NCI-H345 treated with DMSO at 0.1 percent for 48 hours (cell line): ENCODE measurements around the gene COL23A1.

Experiments used
- DNase-seq: peaks from one replicate; lab custom pipeline; 2025; ENCODE audit not compliant: unreplicated experiment; lab: John Stamatoyannopoulos, UW

Gene COL23A1

GRCh38 chr5:178557416-178557815 is 32.8 kb downstream of the COL23A1 start:
- DNase-seq, result no peak

DNA sequence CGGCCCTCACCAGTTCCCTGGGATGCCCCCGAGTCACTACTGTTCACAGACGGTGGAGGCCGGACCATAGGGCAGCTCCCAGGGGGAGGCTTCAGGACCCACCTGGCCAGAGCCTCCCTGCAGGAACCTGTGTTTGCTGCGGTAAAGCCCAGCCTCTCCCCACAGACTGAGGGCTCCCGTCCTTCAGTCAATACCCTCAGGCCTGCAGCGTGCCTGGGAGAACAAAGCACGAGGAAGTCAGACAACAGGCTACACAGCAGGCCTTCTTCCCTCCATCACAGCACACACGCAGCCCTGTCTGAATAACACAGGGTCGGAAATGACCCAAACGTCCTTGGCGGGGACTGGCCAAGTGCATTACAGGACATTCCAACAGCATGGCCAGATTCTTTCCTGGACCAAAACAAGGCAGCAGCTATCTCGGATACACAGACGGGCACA is 34.4 kb downstream of the COL23A1 start:
- peak; percentile 9 for DNase-seq

- no peak for DNase-seq
These were observed 35.2 kb downstream of the COL23A1 start for GRCh38 chr5:178555005-178555404.

- DNase-seq, result no peak
These were observed 35.9 kb downstream of the COL23A1 start for GRCh38 chr5:178554311-178554710.

DNA sequence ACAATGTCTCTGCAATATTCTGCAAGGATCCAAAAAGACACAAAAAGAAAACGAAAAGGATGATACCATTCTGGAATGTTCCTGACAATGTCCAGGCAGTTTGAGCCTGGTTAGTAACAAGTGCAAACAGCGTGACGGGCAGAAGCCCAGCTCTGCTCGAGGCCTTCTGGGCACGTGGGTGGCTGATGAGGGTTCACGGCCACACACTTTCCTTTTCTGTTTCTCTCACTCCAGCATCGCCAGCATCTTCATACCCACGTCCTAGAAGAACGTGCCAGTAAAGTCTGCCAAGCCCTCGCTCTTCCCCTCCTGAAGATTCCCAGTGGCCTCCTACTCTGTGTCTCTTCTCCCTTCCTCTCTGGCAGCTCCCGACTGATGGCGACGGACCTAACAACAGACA is 36.7 kb downstream of the COL23A1 start:
- no peak for DNase-seq

- DNase-seq, result no peak
These were observed 38.7 kb downstream of the COL23A1 start for GRCh38 chr5:178551468-178551867.

DNA sequence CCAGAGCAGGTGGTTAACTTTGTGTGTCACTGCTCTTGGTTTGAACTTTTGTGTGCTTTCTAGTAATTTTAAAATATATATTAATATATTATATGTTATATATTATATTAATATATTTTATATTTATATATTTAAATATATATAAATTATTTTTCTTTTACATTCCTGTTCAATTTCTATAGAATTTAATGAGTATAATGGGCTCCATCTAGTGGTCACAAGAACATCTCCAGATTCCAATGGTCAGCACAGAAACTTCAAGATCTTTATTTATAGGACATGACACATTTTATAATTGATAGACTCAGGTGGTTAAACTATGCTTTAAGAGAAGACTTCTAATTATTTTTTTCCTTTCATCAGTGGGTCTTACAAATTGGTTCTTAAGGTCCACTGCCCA is 39.1 kb downstream of the COL23A1 start:
- peak; percentile 24 for DNase-seq

DNA sequence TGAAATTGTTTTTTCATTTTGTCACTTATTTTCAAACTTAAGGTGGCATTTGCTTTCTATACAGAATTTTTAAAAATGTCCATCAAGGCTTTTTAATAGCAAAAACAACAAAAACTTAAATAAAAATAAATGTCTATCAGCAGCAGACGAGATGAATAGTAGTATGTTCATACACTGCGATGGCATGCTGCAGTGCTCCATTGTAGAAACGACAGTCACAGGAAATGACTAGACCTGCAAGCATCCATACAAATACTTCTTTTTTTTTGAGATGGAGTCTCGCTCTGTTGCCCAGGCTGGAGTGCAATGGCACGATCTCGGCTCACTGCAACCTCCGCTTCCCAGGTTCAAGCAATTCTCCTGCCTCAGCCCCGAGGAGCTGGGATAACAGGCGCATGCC is 41.4 kb downstream of the COL23A1 start:
- no peak for DNase-seq

GRCh38 chr5:178547753-178548415 is 42.3 kb downstream of the COL23A1 start:
- no peak for DNase-seq

DNA sequence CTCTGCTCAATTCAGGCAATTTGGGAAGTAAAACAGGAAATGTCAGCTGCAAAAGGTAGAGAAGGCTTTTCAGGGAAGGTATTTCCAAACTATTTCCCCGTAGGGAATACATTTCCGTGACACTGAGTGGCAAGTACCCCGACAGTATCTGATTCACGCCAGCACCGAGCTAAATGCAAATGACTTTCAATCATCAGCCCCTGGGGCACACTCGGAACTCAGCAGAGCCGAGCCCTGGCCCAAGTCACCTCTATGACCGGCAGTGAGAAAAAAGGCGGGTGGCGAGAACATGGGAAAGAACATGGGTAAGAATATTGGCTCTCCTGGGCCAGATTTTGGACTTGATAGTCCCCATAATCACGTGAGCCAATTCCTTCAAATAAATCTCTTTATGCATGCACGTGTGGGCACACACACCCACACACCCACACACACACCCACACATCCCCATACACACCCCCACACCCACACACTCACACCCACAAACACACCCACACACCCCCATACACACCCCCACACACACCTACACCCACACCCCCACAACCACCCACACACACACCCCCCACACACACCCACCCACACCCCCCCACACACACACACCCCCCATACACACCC is 43.0 kb downstream of the COL23A1 start:
- DNase-seq, result no peak

DNA sequence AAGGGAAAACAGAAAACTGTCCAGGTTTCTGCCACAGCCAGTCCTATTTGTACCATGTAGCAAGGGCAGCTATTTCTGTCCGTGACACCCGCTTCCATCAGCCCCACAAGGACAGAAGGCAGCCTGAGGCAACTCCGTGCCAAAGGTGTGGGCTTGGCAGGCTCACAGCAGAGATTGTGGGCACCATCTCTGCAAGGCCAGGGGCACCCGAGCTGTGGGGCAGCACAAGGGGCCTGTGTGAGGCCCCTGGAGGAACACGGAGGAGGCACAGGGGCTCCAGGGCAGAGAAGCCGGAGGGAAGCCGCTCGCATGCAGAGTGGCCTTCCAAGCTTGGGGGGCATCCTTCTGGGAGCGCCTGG is 43.5 kb downstream of the COL23A1 start:
- DNase-seq, result no peak

DNA sequence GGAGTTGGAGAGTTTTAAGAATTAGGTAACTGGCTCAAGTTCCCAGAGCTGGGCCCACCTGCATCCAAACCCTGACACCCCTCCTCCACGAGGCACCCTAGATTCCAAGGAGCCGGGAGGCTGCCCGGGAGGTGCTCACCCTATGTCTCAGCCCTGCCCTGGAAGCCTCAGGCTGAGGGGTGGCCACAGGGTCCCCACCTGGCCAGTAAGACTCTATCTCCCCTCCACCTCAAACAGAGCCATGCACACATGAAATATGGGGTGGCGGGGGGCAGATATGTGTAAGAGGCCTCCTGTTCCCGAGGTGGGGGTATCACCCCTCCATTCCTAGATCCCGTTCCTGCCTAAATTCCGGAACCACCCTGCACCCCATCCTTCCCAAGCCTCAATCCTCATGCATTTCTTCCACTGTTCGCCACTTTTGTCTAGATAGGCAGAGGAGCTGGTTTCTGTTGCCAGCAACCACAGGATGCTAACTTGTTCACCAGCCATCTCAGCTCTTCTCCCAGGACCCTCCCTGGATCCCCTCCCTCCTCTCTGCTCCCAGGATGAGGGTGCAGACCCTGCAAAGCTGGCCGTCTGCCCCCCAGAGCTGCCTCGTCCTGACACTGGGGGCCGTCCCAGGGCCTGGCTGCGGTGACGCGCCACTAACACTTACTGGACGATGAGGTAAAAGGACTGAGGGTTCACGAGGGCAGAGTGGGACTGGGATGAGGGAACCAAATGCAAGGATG is 44.1 kb downstream of the COL23A1 start:
- DNase-seq, result no peak

- no peak for DNase-seq
These were observed 45.0 kb downstream of the COL23A1 start for GRCh38 chr5:178545176-178545575.

GRCh38 chr5:178544166-178544834 is 45.9 kb downstream of the COL23A1 start:
- DNase-seq, result no peak

- no peak for DNase-seq
These were observed 47.7 kb downstream of the COL23A1 start for GRCh38 chr5:178542455-178542854.

GRCh38 chr5:178540526-178540925 is 49.7 kb downstream of the COL23A1 start:
- no peak for DNase-seq

DNA sequence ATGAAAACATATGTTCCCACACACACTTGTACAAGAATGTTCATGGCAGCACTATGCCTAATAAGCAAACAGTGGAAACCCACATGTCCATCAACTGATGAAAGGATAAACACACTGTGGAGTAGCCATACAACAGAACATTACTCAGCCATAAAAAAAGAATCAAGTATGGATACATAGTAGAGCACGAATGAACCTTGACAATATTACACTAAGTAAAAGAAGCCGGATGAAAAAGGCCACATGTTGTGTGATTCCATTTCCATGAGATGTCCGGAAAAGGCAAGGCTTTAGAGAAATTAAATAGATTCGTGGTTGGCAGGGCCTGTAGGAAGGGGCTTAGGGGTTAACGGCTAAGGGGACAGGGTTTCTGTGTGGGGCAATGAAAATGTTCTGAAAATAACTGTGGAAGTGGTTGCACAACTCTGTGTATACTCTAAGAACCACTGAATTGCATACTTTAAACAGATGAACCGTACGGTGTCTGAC is 51.4 kb downstream of the COL23A1 start:
- no peak for DNase-seq

- DNase-seq, result no peak
These were observed 52.5 kb downstream of the COL23A1 start for GRCh38 chr5:178537467-178538371.

DNA sequence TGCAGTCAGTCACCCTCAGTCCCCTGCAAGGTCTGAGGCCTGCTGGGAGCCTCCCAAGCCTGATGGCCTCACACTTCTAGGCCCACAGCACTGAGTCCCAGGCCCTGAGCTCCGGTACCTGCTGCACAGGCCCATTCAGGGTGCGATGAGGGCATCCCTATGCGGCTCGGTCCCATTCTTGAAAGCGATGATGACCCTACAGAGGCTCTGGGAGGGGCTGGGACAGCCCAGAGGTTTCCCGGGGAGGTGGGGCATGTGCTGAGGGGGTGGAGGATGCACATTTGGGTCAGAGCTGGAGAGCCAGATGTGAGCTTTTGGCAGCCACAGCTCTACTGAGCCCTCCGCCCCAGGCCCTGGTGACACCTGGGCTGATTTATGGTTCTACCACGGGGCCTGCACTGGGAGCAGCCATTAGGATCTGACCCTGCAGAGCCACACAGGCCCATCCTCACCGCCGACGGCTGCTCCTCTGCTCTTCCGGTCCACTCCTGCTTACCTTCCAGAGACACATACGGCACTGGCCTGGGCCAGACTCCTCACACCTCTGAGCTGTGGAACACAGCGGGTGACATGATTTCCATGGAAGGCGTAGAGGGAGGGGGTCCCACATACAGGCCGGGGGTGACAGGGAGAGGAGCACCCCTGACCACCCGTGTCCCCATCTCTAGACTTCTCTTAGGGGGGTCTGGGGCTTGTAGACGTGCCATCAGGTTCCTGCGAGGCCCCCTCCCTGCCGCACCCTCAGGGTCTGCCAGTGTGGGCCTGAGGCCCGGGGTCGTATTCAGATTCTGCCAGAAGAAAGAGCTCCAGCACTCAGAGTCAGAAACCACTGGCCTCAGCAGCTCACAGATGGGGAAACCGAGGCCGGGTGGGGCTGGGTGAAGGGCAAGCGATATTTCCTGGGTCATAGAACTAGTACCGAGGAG is 53.4 kb downstream of the COL23A1 start:
- no peak for DNase-seq
